ES-I3 (cell line): ENCODE results near the gene TTBK2.

Experiments used
- H3K36me3 ChIP-seq: 2 replicates; pipeline ENCODE4 v1.6.1; 2013; ENCODE audit warnings: mild to moderate bottlenecking, low read length, control low read depth, moderate library complexity; ENCODE audit not compliant: insufficient read depth
- H3K4me1 ChIP-seq: 2 replicates; pipeline ENCODE4 v1.6.1; 2013; ENCODE audit warnings: mild to moderate bottlenecking, control low read depth, low read length; ENCODE audit not compliant: insufficient read depth
- H3K9ac ChIP-seq: 2 replicates; pipeline ENCODE4 v1.6.1; 2013; ENCODE audit warnings: low read depth, mild to moderate bottlenecking, low read length, moderate library complexity
- H3K9me3 ChIP-seq: 2 replicates; pipeline ENCODE4 v1.6.1; 2013; ENCODE audit warnings: mild to moderate bottlenecking, low read length, moderate library complexity; ENCODE audit not compliant: control insufficient read depth, insufficient read depth

The TTBK2 gene

DNA sequence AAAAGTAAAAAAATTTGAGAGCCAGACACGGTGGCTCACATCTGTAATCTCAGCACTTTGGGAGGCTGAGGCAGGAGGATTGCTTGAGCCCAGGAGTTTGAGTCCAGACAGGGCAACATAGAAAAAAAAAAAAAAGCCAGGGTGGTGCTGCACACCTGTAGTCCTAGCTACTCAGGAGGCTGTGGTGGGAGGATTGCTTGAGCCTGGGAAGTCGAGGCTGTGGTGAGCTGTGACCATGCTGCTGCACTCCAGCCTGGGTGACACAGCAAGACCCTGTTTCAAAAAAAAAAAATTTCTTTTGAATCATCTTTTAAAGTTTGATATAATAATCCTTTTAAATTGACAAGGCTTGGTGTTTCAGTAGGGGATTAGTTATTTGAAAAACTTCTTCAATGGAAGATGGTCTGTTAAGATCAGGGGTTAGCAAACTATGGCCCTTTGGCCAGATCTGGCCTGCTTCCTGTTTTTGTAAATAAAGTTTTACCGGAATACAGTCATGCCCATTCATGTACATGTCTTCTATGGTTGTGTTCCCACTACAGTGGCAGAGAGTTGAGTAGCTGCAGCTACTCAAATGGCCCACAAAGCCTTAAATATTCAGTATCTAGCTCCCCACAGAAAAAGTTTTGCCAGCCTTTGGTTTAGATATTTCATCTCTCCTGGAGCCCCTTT is 212.6 kb downstream of the TTBK2 start:
- H3K9ac ChIP-seq: no peak overlapping the region
- no peaks in the 10 kb centered on the region for H3K36me3 ChIP-seq
- no peaks in the 10 kb centered on the region for H3K4me1 ChIP-seq
- no peaks in the 10 kb centered on the region for H3K9me3 ChIP-seq

DNA sequence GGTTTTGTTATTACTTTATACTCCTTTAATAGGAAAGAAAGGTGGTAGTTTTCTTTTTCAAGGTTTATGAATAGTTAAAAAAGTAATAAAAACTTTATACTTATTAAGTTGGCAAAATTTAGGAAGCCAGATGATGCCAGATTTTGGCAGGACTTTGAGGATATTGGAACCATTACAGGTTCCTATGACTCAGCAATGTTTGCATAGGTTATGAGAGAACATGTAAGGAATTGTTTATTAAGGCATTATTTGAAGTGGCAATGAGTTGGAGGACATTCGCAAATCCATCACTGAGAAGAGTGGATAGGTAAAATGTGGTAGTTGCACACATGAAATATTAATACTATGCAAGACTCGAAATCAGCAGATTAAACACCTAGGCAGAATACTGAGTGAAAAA is 213.5 kb downstream of the TTBK2 start:
- no peak overlapping the region for H3K9ac ChIP-seq
- H3K9me3 ChIP-seq: no peaks in the 10 kb centered on the region
- no peaks in the 10 kb centered on the region for H3K36me3 ChIP-seq
- no peaks in the 10 kb centered on the region for H3K4me1 ChIP-seq

DNA sequence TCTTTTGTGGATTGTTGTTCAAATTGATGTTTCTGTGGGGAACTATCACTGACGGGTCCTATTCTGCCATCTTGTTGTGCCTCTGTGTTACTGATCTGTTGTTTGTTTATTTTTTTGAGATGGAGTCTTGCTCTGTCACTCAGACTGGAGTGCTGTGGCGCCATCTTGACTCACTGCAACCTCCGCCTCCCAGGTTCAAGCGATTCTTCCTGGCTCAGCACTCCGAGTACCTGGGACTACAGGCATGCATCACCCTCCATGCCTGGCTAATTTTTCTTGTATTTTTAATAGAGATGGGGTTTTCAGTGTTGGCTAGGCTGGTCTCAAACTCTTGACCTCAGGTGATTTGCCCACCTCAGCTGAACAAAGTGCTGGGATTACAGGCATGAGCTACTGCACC is 215.2 kb downstream of the TTBK2 start:
- Histone ChIP-seq H3K9me3 (no peaks in the 10 kb centered on the region), H3K9ac (no peak overlapping the region), H3K4me1 (no peaks in the 10 kb centered on the region), H3K36me3 (no peaks in the 10 kb centered on the region)

DNA sequence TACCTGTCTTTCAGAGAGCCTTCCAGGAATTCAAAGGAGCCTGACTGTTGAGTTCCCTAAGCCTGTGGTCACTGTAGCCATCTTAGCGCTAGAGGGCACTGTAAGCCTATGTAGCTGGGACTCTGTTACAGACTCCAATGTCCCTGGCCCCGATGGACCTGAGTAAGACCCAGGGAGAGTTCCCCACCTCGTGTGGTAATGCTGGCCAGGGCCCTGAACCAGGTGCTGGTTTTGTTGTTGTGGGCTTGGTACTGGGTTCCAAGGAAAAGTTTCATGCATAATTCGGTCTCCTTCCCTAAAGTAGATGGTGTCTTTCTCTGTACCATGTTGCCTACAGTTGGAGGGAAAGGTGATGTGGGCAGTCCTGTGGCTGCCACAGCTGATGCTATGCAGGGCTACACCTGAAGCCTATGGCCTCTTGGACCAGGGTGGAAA is 216.1 kb downstream of the TTBK2 start:
- H3K9ac ChIP-seq: no peak overlapping the region
- H3K9me3 ChIP-seq: no peaks in the 10 kb centered on the region
- no peaks in the 10 kb centered on the region for H3K4me1 ChIP-seq
- no peaks in the 10 kb centered on the region for H3K36me3 ChIP-seq

DNA sequence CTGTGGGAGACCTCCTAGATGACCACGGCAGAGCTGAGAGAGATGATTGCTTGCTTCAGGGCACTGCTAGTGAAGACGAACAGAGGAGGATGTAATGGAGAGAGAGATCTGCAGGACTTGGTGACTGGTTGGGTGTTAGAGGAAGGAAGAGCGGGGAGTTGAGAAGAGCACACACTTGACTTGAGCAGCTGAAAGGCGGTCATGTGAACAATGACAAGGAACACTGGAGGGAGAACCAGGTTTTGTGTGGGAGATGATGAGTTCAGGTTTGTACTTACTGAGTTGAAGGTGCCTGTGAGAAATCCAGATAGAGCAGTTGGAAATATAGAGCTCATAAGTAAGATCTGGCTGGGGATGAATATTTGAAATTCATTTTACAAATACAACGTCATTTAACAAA is 224.0 kb downstream of the TTBK2 start:
- H3K9me3 ChIP-seq: no peaks in the 10 kb centered on the region
- H3K9ac ChIP-seq: no peak overlapping the region
- H3K36me3 ChIP-seq: no peaks in the 10 kb centered on the region; the same call in 1 of the 2 replicates
- no peaks in the 10 kb centered on the region for H3K4me1 ChIP-seq

DNA sequence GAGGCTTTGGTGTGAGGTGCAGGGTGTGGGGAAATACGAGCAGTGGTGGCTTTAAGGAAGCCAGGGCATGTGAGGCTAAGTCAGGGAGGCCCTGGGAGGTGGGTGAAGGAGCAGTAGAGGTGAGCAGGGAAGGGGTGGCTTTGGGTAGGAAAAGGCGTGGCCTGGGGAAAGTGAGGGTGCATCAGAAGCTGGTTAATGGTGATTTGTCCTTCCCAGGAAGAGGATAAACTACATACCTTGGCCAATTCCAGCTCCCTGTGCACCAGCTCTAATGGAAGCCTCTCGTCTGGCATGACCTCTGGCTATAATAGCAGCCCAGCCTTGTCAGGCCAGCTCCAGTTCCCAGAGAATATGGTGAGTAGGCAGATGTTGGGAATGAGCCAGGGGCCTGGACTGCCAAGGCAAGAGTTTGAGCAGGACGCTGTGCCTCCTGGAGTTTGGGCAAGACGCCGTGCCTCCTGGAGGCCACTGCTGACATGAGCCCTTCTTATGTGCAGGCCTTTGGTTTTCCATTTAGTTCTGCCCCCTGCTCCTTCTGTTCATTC is 225.0 kb downstream of the TTBK2 start:
- H3K9ac ChIP-seq: no peak overlapping the region
- no peaks in the 10 kb centered on the region; the same call in 1 of the 2 replicates for H3K36me3 ChIP-seq
- no peaks in the 10 kb centered on the region for H3K4me1 ChIP-seq
- no peaks in the 10 kb centered on the region for H3K9me3 ChIP-seq

DNA sequence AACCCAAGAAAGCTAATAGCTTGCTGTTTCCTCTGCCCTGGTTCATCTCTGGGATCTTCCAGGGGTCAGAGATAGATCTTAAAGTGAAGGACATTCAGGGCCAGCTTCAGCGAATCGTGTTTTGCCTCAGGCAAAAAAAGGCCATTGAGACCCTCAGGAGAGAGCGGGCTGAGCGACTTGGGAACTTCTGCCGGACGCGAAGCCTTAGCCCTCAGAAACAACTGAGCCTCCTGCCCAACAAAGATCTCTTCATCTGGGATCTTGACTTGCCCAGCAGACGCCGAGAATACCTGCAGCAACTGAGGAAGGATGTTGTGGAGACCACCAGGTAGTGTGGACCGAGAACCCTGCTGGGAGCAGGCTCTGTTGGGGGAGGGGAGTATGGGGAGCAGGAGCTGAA is 226.2 kb downstream of the TTBK2 start:
- Histone ChIP-seq H3K36me3 (no peaks in the 10 kb centered on the region; the same call in 1 of the 2 replicates), H3K9me3 (no peaks in the 10 kb centered on the region), H3K9ac (no peak overlapping the region), H3K4me1 (no peaks in the 10 kb centered on the region)

DNA sequence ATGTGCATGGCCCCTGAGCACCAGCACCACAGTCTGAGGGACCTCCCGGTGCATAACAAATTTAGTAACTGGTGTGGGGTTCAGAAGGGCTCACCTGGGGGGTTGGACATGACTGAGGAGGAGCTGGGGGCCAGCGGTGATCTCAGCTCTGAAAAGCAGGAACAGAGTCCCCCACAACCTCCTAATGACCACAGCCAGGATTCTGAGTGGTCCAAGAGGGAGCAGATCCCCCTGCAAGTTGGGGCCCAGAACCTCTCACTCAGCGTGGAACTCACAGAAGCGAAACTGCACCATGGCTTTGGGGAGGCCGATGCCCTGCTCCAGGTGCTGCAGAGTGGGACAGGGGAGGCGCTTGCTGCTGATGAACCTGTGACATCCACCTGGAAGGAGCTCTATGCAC is 226.6 kb downstream of the TTBK2 start:
- Histone ChIP-seq H3K36me3 (no peaks in the 10 kb centered on the region; the same call in 1 of the 2 replicates), H3K9ac (no peak overlapping the region), H3K9me3 (no peaks in the 10 kb centered on the region), H3K4me1 (no peaks in the 10 kb centered on the region)

DNA sequence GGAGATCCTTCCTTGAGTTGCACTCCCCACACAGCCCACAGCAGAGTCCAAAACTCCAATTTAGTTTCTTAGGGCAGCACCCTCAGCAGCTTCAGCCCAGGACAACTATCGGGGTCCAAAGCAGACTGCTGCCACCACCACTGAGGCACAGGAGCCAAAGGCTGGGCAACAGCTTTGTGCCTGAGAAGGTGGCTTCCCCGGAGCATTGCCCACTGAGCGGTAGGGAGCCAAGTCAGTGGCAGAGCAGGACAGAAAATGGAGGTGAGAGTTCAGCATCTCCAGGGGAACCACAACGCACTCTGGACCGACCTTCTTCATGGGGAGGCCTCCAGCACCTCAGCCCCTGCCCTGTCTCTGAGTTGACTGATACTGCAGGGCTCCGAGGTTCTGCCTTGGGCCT is 227.1 kb downstream of the TTBK2 start:
- H3K36me3 ChIP-seq: no peaks in the 10 kb centered on the region; the same call in 1 of the 2 replicates
- H3K9me3 ChIP-seq: no peaks in the 10 kb centered on the region
- H3K4me1 ChIP-seq: no peaks in the 10 kb centered on the region
- H3K9ac ChIP-seq: no peak overlapping the region

DNA sequence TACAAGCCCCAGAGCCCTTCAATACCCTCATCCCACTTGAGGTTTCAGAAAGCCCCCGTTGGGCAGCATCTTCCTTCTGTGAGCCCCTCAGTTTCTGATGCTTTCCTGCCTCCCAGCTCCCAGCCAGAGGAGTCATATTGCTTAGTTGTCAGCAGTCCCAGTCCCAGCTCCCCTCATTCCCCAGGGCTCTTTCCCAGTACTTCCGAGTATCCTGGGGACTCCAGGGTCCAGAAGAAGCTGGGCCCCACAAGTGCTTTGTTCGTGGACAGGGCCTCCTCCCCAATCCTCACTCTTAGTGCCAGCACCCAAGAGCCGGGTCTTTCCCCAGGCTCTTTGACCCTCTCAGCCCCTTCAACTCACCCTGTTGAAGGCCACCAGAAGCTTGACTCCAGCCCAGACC is 227.6 kb downstream of the TTBK2 start:
- Histone ChIP-seq H3K9ac (no peak overlapping the region), H3K4me1 (no peaks in the 10 kb centered on the region), H3K36me3 (no peaks in the 10 kb centered on the region; the same call in 1 of the 2 replicates), H3K9me3 (no peaks in the 10 kb centered on the region)

DNA sequence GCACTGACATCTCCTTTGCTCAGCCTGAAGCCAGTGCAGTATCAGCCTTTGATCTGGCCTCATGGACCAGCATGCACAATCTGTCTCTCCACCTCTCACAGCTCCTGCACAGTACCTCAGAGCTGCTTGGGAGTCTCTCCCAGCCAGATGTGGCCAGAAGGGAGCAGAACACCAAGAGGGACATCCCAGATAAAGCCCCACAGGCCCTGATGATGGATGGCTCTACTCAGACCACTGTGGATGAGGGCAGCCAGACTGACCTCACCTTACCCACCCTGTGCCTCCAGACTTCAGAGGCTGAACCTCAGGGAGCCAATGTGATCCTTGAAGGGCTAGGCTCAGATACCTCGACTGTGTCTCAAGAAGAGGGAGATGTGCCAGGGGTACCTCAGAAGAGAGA is 228.0 kb downstream of the TTBK2 start:
- H3K36me3 ChIP-seq: no peaks in the 10 kb centered on the region; the same call in 1 of the 2 replicates
- no peaks in the 10 kb centered on the region for H3K9me3 ChIP-seq

DNA sequence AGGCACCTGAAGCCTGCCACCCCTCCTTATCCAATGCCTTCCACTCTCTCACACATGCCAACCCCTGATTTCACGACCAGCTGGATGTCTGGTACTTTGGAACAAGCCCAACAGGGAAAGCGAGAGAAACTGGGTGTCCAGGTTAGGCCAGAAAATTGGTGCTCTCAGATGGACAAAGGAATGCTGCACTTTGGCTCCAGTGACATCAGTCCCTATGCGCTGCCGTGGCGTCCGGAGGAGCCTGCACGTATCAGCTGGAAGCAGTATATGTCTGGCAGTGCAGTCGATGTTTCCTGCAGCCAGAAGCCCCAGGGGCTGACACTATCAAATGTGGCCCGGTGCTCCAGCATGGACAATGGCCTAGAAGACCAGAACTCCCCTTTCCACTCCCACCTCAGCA is 228.8 kb downstream of the TTBK2 start:
- Histone ChIP-seq H3K36me3 (peaks cover 5% of the 10 kb centered on the region; the same call in 1 of the 2 replicates), H3K9ac (no peak overlapping the region), H3K9me3 (no peaks in the 10 kb centered on the region), H3K4me1 (no peaks in the 10 kb centered on the region)

More for the DNA sequence above, 228.0 kb downstream of the TTBK2 start:
- H3K4me1 ChIP-seq: no peaks in the 10 kb centered on the region
- H3K9ac ChIP-seq: no peak overlapping the region

DNA sequence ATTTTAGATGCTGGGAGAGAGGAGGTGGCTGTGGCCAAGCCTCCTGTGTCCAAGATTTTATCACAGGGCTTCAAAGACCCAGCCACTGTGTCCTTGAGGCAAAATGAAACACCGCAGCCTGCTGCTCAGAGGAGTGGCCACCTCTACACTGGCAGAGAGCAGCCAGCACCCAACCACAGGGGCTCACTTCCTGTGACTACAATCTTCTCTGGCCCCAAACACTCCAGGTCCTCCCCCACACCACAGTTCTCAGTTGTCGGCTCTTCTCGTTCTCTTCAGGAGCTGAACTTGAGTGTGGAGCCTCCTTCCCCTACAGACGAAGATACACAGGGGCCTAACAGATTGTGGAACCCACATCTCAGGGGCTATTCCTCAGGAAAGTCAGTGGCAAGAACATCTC is 229.3 kb downstream of the TTBK2 start:
- Histone ChIP-seq H3K9me3 (no peaks in the 10 kb centered on the region), H3K4me1 (no peaks in the 10 kb centered on the region), H3K9ac (no peak overlapping the region), H3K36me3 (peaks cover 5% of the 10 kb centered on the region; the same call in 1 of the 2 replicates)
